Naive B cell (primary cell): ENCODE data around the gene SPECC1. TPM values are rescaled to one million over a fixed set of nuclear protein-coding genes. Genes with fewer than 3 reads are reported as not detected.

Source experiments
- ATAC-seq, 2 donors: fragments of 150-1000 bp; cut with Tn5 transposase; 2 replicates each; pipeline ENCODE4 v1.10.0; 2021; ENCODE audit warnings: low read depth in 2 of 2, mild to moderate bottlenecking in 2 of 2, moderate library complexity in 2 of 2
- DNase-seq: peaks from one replicate; pipeline ENCODE4 v3.0.0; 2022
- H3K27ac Mint-ChIP-seq, 6 donors: one replicate each; pipeline ENCODE4 v1.8.0; 2020 to 2022; ENCODE audit warnings: mild to moderate bottlenecking in 6 of 6, mixed read lengths in 6 of 6, moderate library complexity in 5 of 6, inconsistent platforms in 2 of 6
- H3K27me3 Mint-ChIP-seq, 3 donors: one replicate each; pipeline ENCODE4 v1.8.0; 2021 to 2022; ENCODE audit warnings: mixed read lengths in 3 of 3, mild to moderate bottlenecking in 1 of 3
- H3K36me3 Mint-ChIP-seq, 2 donors: one replicate each; pipeline ENCODE4 v1.8.0; 2020 to 2022; ENCODE audit warnings: mixed read lengths in 2 of 2, inconsistent platforms in 1 of 2, mild to moderate bottlenecking in 1 of 2
- H3K4me1 Mint-ChIP-seq, 3 donors: one replicate each; pipeline ENCODE4 v1.8.0; 2020 to 2022; ENCODE audit warnings: mixed read lengths in 3 of 3, inconsistent platforms in 1 of 3, mild to moderate bottlenecking in 1 of 3, moderate library complexity in 1 of 3
- H3K4me3 Mint-ChIP-seq, 8 donors: one replicate each; pipeline ENCODE4 v1.8.0; 2020 to 2022; ENCODE audit warnings: mild to moderate bottlenecking in 8 of 8, mixed read lengths in 8 of 8, moderate library complexity in 8 of 8, inconsistent platforms in 2 of 8
- H3K9me3 Mint-ChIP-seq, 7 donors: one replicate each; pipeline ENCODE4 v1.8.0; 2020 to 2022; ENCODE audit warnings: mixed read lengths in 7 of 7, mild to moderate bottlenecking in 5 of 7, inconsistent platforms in 2 of 7, moderate library complexity in 1 of 7
- polyA plus RNA-seq, 6 donors: library from polyadenylated mRNA; unstranded; fragments of 300-500 nt; fragmentation: Illumina TruSeq; gene quantifications; one replicate each; pipeline ENCODE4 v1.2.3, GENCODE V29; 2021; ENCODE audit warnings: low read depth in 6 of 6

The SPECC1 gene
- polyA plus RNA-seq, 6 donors from 2014 or later, result 2.6 to 5.9 (median 4.1) TPM

DNA sequence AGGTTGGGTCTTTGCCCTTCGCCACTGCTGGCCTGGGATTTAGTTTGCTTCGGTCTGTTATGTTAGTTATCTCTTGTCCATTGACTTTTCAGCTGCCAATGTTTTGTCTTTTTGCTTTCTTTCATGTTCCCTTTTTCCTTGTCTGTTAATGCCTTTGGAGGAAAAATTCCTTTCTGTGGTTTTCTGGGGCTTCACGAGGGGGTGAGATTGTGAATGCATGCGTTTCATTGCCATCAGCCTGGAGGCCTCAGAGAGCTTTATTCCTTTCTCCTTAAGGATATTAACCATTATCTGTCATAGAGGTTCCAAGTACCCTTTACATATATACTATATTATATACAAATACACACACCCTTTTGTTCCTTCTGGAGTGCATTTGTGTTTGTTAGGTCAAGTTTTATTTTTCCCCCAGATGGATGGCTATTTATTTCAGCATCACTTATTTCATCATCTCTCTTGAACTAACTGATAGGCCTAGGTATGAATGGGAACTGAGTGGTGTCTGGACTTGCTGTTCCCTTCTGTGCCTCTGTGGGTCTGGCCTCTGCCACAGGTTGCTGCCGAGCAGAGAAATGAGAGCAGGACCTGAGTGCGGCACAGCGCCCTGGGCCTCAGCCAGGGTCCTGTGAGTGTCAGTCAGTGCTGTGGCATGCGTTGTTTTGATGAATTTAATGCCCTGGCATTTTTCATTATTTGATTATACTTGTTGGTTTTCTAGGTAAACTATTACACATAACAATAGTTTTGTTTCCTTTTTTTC lies 264.8 kb downstream of the SPECC1 start:
- Mint-ChIP-seq H3K27me3 (no peaks in the 10 kb centered on the region), H3K36me3 (peaks cover 0 to 3% of the 10 kb centered on the region in 2 donors), H3K9me3 (peaks cover 0 to 2% (median 0%) of the 10 kb centered on the region in 7 donors), H3K4me3 (no peak overlapping the region), H3K4me1 (peaks cover 0 to 16% (median 4%) of the 10 kb centered on the region in 3 donors), H3K27ac (peak overlapping the region in 1 of 6 donors; percentile 65)
- no peak for ATAC-seq
- no peak for DNase-seq

DNA sequence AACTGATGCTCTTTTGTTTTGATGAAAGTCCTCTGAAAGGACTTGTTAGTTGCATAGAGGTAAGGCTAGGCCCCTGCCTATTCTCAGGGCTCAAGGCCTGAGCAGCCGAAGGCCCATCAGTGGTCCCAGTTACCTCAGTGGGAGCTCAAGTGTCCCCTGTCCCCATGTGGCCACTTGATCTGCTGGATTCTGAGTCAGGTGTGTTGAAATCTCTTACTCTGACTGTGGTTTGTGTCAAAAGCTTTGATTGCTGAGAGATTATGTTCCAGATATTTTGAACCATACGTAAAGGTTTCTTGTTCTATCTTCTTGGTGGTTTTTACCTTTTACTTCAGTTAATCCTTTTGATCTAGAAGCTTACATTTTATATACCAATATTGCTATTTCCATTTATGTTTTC lies 266.5 kb downstream of the SPECC1 start:
- DNase-seq (no peak), ATAC-seq (no peak)
- Mint-ChIP-seq H3K27ac (no peak overlapping the region), H3K9me3 (peaks cover 0 to 2% (median 0%) of the 10 kb centered on the region in 7 donors), H3K4me1 (peaks cover 0 to 11% (median 4%) of the 10 kb centered on the region in 3 donors), H3K36me3 (peaks cover 0 to 8% of the 10 kb centered on the region in 2 donors), H3K27me3 (no peaks in the 10 kb centered on the region), H3K4me3 (no peak overlapping the region)

DNA sequence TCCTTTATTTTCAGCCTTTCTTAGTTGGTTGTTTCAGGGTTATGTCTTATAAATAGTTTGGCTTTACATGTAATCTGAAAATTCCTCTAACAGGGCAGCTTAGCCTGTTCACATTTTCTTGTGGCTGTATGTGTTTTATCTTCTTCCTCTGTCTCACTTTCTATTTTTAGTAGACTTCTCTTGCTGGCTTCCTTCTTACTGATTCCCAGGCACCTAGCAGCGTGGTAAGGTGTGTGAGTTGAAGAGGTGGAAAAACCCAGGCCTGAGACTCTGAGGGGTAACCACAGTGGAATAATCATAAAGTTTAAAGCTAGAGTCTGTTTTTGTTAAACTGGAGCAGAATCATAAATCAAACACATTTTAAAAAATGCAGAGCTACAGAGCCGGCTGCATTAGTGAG lies 267.3 kb downstream of the SPECC1 start:
- Mint-ChIP-seq H3K4me1 (peaks cover 0 to 5% (median 3%) of the 10 kb centered on the region in 3 donors), H3K9me3 (peaks cover 0 to 2% (median 0%) of the 10 kb centered on the region in 7 donors), H3K4me3 (no peak overlapping the region), H3K27ac (no peak overlapping the region), H3K36me3 (peaks cover 3 to 8% of the 10 kb centered on the region in 2 donors), H3K27me3 (no peaks in the 10 kb centered on the region)
- DNase-seq, result no peak
- no peak for ATAC-seq

DNA sequence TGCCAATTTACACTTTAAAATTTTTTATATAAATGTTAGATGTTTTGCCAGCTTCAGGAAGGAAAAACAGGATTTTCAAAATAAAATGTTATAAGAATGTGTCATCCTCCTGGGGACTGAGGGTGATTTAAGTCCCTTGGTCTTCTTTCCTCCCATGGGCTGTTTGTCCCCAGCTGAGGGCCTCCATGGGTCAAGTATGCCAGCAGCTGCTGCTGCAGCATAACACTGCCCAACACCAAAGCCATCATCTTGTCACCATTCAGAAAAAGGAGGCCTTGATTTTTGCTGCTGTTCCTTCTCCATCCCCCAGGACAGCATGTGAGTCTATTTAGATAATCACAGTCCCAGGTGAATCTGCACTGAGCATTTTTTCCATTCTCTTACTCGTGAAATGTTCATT lies 269.6 kb downstream of the SPECC1 start:
- no peak for DNase-seq
- no peak overlapping the region for H3K27ac Mint-ChIP-seq
- ATAC-seq, result no peak
- no peaks in the 10 kb centered on the region for H3K9me3 Mint-ChIP-seq
- no peak overlapping the region for H3K4me3 Mint-ChIP-seq
- no peaks in the 10 kb centered on the region for H3K27me3 Mint-ChIP-seq
- no peaks in the 10 kb centered on the region for H3K4me1 Mint-ChIP-seq
- peaks cover 4 to 8% of the 10 kb centered on the region in 2 donors for H3K36me3 Mint-ChIP-seq

DNA sequence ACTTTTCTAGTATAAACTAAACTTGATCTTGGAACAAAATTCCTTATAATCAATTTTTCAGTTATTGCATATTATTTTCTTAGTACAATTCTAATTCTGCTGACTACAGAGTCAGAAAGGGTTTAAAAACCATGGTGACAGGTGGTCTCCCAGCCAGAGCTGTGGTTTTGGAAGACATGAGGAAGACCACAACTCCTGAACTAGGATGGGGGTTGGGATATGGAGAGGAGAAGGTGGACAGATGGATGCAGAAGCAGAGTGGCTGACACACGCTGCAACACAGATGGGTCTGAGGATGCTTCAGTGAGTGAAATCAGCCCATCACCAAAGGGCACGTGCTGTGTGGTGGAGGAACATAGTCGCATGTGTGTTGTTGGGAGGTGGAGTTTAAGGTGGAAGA lies 270.5 kb downstream of the SPECC1 start:
- ATAC-seq (no peak), DNase-seq (no peak)
- no peaks in the 10 kb centered on the region for H3K4me1 Mint-ChIP-seq
- no peak overlapping the region for H3K4me3 Mint-ChIP-seq
- no peaks in the 10 kb centered on the region for H3K9me3 Mint-ChIP-seq
- H3K27me3 Mint-ChIP-seq, result no peaks in the 10 kb centered on the region
- H3K36me3 Mint-ChIP-seq, result peaks cover 4 to 8% of the 10 kb centered on the region in 2 donors
- H3K27ac Mint-ChIP-seq, result peak overlapping the region in 2 of 6 donors; percentile 66 to 72

DNA sequence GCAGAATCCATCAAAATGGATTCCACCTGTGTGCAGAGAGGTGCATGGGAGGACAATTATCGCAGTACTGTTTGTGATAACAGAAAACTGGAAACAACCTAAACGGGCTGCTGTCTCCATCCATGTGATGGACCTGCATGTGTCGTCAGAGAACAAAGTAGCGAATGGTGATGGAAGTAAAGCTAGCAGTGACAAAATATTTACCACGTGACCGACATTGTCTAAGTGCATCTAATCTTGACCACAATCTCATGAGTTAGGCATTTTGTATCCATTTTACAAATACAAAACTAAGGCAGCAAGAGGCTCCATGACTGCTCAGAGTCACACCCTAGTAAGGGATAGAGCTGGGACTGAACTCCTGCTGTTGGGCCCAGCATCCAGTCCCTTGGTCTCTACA lies 270.9 kb downstream of the SPECC1 start:
- DNase-seq (no peak), ATAC-seq (no peak)
- Mint-ChIP-seq H3K36me3 (peaks cover 4 to 8% of the 10 kb centered on the region in 2 donors), H3K27ac (no peak overlapping the region), H3K27me3 (no peaks in the 10 kb centered on the region), H3K4me3 (no peak overlapping the region), H3K4me1 (no peaks in the 10 kb centered on the region), H3K9me3 (no peaks in the 10 kb centered on the region)

DNA sequence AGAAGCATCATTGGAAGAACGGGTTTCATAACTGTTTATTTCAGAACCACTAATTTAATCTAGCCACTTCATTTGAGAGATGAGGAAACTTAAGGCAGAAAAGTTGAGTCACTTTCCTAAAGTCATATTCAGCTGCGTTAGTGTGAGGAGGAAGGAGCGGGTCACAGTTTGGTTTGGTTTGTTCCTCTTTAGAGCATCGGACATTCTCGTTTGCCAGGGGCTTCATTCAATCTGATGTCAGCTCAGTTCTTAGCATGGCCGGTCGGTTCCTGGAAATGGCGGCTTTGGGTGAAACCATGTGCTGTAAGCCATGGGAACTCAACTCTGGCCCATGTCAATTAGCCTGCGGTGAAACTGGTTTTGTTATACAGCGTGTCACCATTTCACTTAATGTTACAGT lies 271.7 kb downstream of the SPECC1 start:
- Mint-ChIP-seq H3K27ac (no peak overlapping the region), H3K27me3 (no peaks in the 10 kb centered on the region)

DNA sequence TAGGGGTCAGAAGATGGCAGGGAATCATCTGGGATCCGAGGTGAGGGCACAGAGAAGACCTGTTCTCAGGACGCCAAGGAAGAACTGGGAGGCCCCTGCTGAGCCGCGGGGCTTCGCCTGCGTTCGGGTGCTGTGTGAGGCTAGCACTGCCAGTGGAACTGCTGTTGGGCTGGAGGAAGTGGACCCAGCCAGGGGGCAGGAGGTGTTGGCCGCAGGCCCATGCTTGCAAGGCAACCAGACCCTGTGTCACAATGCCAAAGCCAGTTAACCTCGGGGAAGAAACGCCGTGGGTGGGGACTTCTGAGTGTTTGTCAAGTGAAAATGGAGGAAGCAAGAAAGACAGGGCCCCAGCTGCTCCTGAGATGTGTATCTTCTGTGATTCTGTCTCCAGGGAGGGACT lies 272.7 kb downstream of the SPECC1 start:
- DNase-seq, result no peak
- H3K36me3 Mint-ChIP-seq, result peaks cover 4 to 8% of the 10 kb centered on the region in 2 donors
- no peak for ATAC-seq
- H3K27ac Mint-ChIP-seq, result no peak overlapping the region
- H3K4me1 Mint-ChIP-seq, result no peaks in the 10 kb centered on the region
- no peaks in the 10 kb centered on the region for H3K27me3 Mint-ChIP-seq
- H3K9me3 Mint-ChIP-seq, result no peaks in the 10 kb centered on the region
- H3K4me3 Mint-ChIP-seq, result peak overlapping the region in 1 of 8 donors; percentile 2

More for the DNA sequence above, 271.7 kb downstream of the SPECC1 start:
- DNase-seq, result no peak
- ATAC-seq, result no peak
- Mint-ChIP-seq H3K9me3 (no peaks in the 10 kb centered on the region), H3K36me3 (peaks cover 4 to 8% of the 10 kb centered on the region in 2 donors), H3K4me3 (no peak overlapping the region), H3K4me1 (no peaks in the 10 kb centered on the region)

DNA sequence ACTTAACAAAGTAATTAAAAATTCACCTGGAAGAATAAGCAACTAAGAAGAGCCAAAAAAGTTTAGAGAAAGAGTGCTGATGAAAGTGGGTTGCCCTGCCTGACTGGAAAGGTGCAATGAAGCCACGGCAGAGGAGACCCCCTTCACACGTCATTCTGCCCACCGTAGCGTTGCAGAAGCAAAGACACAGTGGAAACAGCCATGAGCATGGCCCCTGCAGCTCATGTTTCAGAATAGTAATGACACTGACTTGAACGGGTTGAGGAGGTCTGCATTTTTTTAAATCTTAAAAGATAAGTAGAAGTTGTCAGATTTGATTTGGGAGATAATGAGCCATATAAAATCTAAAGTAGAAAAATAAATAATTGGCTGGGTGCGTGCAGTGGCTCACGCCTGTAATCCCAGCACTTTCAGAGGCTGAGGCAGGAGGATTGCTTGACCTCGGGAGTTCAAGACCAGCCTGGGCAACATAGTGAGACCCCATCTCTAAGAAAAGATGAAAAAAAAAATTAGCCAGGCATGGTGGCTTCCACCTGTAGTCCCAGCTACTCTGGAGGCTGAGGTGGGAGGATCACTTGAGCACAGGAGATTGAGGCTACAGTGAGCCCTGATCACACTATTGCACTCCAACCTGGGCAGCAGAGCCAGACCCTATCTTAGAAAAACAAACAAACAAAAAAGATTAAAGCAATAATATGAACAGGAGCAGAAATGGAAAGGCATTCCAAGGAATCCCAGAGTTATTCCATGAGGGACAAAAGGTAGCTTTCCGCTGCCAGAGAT lies 273.6 kb downstream of the SPECC1 start:
- no peaks in the 10 kb centered on the region for H3K27me3 Mint-ChIP-seq
- H3K27ac Mint-ChIP-seq, result peak overlapping the region in 2 of 6 donors; percentile 72 to 81
- no peak for ATAC-seq
- peaks cover 4 to 8% of the 10 kb centered on the region in 2 donors for H3K36me3 Mint-ChIP-seq
- DNase-seq, result no peak
- no peaks in the 10 kb centered on the region for H3K9me3 Mint-ChIP-seq
- H3K4me3 Mint-ChIP-seq, result no peak overlapping the region
- H3K4me1 Mint-ChIP-seq, result no peaks in the 10 kb centered on the region

DNA sequence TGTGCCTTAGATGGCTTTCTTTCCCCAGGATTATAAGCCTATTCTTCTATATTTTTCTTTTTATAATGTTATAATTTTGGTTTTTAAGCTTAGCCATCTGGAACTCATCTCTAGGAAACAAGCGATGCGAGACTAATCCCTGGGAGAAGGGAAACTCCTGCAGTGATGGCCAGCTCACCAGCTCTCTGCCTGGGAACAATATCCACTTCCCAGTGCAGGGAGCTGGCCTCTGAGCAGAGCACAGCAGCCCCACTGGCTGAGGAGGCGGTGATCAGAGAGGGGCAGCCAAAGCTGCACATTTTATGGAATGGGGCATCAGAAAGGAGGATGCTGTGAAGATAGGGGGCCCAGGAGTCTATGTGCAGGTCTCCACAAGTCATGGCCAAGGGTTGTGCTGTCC lies 274.9 kb downstream of the SPECC1 start:
- Mint-ChIP-seq H3K4me3 (no peak overlapping the region), H3K27me3 (no peaks in the 10 kb centered on the region), H3K9me3 (peaks cover 0 to 4% (median 0%) of the 10 kb centered on the region in 7 donors), H3K36me3 (peaks cover 4 to 8% of the 10 kb centered on the region in 2 donors), H3K27ac (no peak overlapping the region), H3K4me1 (no peaks in the 10 kb centered on the region)
- ATAC-seq, result no peak
- DNase-seq, result no peak

DNA sequence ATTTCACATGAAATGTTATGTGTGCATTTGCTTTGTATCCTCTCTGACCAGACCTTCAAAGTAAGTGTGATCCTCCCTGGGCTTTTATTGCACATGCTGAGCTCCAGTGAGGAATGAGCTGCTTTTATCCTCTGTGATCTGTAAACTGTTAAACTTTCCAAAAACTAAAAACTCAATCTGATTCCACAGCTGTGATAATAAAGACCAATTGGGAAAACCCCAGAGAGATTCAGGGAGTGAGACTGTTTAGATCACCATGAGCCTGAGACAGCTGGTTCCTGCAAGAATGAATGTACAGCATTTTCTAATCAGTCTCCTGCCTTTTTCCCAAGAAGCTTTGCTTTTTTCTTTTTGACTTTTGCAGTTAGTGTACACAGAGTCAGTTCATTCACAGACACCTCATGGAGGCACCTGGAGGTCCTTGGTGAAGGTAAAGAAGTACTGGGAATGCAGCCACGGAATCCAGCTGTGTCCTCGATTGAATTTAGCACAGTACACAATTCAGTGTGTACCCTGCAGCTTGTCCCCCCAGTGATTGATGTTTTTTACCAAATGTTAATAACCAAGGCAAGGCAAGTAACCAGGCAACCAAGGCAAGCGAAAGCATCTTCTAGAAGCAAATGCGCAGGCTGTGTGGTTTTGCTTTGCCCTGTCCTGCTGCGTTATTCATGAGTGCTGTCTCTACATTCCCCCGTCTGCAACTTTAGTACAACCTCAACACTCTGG lies 275.6 kb downstream of the SPECC1 start:
- Mint-ChIP-seq H3K27me3 (no peaks in the 10 kb centered on the region), H3K4me1 (no peaks in the 10 kb centered on the region), H3K4me3 (no peak overlapping the region), H3K27ac (no peak overlapping the region), H3K9me3 (peaks cover 0 to 4% (median 0%) of the 10 kb centered on the region in 7 donors), H3K36me3 (peaks cover 2 to 8% of the 10 kb centered on the region in 2 donors)
- no peak for ATAC-seq
- no peak for DNase-seq

DNA sequence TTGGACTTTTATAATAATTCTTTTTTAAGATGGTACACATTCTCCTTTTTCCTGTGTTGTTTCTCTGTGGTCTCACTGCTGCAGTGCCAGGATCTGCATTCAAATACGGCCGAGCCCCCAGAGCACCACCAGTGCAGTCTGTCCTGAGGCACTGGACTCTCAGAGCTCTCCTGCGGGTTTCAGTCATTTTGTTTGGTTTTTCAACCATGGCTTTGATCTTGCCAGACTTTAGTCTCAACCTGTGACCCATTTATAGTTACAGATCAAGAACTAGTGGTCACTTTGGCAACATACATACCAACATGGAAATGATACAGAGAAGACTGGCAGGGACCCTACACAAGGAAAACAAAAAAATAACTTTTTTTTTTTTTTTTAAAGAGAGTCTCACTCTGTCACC lies 280.8 kb downstream of the SPECC1 start:
- ATAC-seq (no peak), DNase-seq (no peak)
- peaks cover 0 to 4% of the 10 kb centered on the region in 2 donors for H3K36me3 Mint-ChIP-seq
- H3K27me3 Mint-ChIP-seq, result no peaks in the 10 kb centered on the region
- peak overlapping the region in 1 of 8 donors; percentile 57 for H3K4me3 Mint-ChIP-seq
- H3K9me3 Mint-ChIP-seq, result peaks cover 0 to 4% (median 0%) of the 10 kb centered on the region in 7 donors
- H3K27ac Mint-ChIP-seq, result no peak overlapping the region
- H3K4me1 Mint-ChIP-seq, result peaks cover 0 to 5% (median 0%) of the 10 kb centered on the region in 3 donors

DNA sequence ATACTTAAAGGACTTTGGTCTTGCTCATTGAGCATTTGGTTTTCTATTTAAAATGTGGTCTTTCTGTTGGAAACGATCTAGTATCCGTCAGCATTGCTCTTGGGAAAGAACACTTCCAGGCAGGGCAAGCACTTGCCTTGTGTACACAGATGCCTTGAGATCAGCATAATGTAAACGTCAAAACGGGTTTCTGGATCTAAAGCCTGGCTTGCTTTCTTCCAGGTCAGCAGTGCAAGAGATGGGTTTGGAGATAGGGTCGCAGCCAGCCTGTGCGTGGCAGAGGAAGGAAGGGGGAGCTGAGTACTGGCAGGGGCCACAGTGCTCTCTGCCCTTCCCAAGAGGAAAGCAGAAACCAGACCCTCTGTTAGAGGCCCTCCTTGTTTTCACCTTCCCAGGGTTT lies 282.7 kb downstream of the SPECC1 start:
- Mint-ChIP-seq H3K27me3 (no peaks in the 10 kb centered on the region), H3K27ac (no peak overlapping the region), H3K4me3 (no peak overlapping the region), H3K4me1 (peaks cover 0 to 5% (median 0%) of the 10 kb centered on the region in 3 donors), H3K9me3 (peaks cover 0 to 4% (median 0%) of the 10 kb centered on the region in 7 donors), H3K36me3 (peaks cover 0 to 4% of the 10 kb centered on the region in 2 donors)
- DNase-seq (no peak), ATAC-seq (no peak)
